GM18499 (cell line): ENCODE measurements around the gene UBXN7.
"Not testable (repeated sequence)": the region's sequence is repeated elsewhere in the genome, so short reads cannot be mapped to it uniquely, and the experiment has no call there.

Source experiments
- ATAC-seq: cut with Tn5 transposase; IDR thresholded peaks from one replicate; pipeline ENCODE4 v1.9.1; 2021; ENCODE audit warnings: moderate number of reproducible peaks; ENCODE audit not compliant: insufficient read depth, unreplicated experiment

UBXN7 gene

DNA sequence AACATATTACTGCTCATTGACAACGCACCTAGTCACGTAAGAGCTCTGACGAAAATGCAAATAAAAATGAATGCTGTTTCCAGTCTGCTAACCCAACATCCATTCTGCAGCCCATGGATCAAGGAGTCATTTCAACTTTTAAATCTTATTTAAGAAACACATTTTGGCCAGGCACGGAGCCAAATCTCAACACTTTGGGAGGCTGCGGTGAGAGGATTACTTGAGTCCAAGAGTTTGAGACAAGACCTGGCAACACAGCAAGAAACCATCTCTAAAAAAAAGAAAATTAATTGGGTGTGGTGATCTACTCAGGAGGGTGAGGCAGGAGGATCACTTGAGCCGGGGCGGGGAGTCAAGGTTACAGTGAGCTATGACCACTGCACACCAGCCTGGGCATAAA is 71.6 kb downstream of the UBXN7 start:
- ATAC-seq: no peak

DNA sequence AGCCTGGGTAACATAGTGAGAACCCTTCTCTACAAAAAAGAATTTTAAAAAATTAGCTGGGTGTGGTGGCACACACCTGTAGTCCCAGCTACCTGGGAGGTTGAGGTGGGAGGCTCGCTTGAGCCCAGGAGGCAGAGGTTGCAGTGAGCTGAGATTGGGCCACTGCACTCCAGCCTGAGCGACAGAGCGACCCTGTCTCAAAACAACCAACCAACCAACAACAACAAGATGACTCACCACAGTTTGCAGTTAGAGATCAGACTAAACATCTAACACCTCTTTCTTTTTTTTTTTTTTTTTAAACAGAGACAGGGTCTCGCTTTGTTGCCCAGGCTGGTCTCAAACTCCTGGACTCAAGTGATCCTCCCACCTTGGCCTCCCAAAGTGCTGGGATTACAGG is 73.7 kb downstream of the UBXN7 start:
- not testable (repeated sequence) for ATAC-seq

DNA sequence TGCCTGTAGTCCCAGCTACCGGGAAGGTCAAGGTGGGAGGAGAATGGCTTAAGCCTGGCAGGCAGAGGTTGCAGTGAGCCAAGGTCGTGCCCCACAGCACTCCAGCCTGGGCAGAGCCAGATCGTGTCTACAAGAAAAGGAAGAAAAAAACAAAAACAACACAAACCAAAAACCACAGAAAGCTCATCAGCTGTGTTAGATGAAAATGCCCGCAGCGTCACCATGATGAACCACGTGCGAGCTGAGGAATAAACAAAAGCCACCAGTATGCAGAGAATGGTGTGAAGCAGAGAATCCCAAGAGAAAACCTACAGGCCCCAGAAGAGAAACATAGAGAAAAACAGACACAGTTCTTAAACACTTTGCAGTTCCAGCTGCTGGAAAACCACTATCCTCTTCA is 74.3 kb downstream of the UBXN7 start:
- ATAC-seq: no peak

DNA sequence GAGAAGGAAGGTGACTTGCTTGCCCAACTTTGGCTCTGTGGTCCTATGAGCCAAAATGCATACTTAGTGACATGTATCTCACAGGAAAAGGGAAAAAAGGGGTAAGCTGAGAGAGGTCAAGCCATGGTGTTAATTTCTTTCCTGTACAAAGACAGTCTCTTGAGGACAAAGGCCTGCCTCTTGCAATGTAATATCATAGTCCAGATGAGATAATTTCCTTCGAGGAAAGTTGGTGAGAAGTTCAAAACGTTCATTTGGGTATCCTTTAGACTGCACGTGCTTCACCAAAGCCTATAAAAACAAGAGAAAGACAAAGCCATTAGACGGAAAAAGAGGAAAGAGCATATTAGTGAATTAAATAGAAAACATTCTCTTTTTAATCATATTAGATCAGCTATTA is 75.7 kb downstream of the UBXN7 start:
- ATAC-seq: no peak

DNA sequence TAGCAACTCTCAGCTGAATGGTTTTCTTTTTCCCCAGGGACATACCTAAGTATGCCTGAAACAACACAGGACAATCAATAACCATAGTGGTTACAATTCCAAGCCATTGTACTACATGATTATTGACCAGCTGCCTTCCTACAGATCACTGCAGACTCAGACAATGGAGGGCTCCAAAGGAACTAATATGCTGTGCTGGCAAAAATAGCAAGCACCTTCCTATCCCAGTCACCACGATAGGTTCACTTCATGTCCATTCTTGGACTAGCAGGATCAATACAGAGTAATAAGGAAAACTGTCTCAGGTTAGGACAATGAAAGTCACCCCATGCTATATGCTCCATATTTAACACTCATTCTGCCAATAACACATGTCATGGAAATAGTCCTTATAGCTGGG is 76.6 kb downstream of the UBXN7 start:
- ATAC-seq: no peak

DNA sequence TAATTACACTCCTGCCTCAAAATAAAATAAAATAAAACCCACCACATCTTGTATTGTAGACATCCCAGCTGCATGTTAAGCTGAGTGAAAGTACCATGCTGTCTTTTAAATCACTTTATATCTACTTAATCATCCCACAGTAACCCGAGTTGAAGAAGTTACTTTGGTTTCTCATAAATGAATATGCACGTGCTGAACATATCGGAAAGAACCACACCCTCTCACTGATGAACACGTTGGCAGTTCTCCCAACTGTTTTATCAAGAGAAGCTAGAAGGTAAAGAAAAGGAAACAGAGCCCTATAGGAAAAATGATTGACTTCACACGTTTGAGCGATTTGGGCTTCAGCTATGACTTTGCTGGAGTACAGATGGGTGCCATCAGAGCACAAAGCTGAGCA is 78.1 kb downstream of the UBXN7 start:
- ATAC-seq: no peak

DNA sequence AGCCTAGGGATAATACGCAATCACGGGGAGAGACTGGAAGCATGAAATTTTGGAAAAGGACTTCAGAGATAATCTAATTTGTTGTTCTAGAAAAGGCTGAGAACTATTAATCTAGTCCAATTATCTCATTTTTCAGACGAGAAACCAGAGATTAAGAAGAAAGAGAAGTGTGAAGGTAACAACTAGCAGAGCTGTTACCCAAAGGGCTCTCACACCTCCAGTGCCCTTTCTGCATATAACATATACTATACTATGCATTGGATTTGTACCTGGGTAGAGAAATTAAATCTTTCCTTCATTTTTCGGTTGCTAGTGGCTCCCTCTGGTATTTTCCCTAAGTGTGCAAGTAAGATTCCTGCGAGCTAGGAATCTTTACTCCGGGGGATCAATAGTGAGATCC is 80.7 kb downstream of the UBXN7 start:
- no peak for ATAC-seq

DNA sequence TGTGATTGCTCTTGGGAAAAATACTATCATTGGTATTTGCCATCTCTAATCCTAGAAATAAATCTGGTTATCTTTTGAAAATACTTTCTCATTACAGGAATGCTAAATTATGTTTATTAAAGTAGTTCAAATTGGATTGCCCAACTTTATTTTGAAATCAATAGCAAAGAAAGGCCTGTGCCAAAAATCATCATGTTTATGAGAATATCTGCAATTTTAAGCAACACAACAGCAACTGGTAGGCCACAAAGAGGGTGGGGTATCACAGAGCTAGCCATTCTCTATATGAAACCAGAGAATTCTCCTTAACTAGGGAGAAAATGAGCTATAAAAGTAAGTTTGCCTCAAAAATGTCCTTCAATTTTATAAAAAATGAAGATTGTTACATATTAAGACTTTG is 82.2 kb downstream of the UBXN7 start:
- no peak for ATAC-seq

DNA sequence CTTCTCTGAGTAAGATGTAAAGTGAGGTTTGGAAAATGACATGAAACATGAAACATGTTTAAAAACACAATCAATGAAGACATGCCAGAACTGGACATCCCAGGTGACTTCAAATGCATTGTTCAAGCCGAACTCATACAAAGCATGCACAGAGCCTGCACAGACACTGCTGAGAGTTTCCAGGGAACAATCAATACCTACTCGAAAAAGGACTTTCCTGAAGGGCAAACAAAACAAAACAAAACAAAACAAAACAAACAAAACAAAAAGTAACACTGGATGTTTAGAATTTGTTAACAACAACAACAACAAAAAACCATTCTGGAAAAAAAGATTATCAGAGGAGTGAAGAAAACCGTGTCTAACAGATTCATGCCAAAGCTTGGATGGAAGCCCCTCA is 83.5 kb downstream of the UBXN7 start:
- no peak for ATAC-seq

DNA sequence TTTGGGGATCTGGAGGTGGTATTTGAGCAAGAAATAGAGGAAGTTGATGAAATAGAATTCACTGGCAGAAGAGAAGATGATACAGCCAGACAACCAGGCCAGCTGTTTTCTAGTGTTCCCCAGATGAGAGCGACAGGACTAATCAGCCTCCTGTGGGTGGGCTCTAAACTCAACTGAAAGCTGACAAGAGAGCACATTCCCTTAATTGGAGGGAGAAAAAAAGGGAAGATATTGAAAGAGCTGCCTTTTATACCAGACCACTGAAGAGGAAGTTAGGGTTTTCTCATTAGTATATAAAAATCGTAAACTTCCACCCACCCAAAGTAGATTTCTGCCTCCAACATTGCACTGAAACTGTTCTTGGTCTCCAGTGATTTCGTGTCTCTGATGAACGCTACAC is 87.6 kb downstream of the UBXN7 start:
- no peak for ATAC-seq

DNA sequence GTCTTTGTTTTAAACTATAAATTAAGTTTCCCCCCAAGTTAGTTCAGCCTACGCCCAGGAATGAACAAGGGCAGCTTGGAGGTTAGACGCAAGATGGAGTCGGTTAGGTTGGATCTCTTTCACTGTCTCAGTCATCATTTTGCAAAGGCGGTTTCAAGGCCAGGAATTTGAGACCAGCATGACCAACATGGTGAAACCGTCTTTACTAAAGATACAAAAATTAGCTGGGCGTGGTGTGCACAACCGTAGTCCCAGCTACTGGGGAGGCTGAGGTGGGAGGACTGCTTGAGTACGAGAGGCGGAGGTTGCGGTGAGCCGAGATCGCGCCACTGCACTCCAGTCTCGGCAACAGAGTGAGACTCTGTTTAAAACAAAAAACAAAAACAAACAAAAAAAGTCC is 88.3 kb downstream of the UBXN7 start:
- ATAC-seq: not testable (repeated sequence)

DNA sequence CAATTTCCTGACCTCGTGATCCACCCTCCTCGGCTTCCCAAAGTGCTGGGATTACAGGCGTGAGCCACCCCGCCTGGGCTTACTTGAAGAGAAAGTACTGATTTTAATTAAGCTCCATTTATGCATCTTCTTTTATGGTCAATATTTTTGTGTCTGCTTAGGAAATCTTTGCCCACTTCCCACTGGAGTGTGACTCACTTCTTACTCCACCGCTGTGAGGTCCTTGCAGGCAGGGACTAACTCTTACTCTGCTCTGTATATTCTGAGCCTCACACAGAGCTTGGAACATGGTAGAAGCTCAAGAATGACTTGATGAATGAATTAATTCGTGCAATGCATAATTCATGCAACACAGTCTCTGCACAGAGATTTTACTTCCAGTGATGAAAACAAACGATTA is 91.1 kb downstream of the UBXN7 start:
- ATAC-seq: no peak

DNA sequence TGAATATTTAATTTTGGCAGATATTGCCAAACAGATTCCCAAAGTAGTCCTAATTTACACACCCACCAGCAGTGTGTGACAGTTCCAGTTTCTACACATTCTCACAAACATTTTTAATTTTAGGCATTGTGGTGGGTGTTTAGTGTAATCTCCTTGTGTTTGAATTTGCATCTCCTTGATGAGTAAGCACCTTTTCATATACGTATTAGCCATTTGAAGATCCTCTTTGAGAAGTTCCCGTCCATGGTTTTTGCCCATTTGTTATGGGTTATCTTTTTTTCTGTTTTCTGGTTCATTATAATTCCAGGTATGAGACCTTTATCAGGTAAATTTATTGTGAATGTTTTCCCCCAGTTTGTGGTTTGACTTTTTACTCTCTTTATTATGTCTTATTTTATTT is 91.8 kb downstream of the UBXN7 start:
- no peak for ATAC-seq

DNA sequence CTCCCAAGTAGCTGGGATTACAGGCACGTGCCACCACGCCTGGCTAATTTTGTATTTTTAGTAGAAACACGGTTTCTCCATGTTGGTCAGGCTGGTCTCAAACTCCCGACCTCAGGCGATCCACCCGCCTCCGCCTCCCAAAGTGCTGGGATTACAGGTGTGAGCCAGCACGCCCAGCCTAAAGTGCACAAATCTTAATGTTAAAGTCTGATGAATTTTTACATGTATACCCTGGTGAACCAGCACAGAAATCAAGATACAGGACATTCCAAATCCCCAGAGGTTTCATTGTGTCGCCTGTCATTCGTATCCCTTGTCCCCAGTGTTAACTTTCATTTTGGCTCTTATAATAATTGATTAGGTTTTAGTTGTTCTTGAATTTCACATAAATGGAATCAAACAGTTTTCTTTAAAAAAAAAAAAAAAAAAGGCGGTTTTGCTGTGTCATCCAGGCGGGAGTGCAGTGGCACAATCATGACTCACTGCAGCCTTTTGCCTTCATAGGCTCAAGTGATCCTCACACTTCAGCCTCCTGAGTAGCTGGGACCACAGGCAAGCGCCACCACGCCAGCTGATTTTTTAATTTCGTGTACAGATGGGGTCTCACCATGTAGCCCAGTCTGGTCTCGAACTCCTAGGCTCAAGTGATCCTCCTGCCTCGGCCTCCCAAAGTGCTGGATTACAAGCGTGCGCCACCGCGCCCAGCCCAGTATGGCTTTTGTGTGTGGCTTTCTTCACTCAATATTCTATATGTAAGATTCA is 92.6 kb downstream of the UBXN7 start:
- no peak for ATAC-seq

DNA sequence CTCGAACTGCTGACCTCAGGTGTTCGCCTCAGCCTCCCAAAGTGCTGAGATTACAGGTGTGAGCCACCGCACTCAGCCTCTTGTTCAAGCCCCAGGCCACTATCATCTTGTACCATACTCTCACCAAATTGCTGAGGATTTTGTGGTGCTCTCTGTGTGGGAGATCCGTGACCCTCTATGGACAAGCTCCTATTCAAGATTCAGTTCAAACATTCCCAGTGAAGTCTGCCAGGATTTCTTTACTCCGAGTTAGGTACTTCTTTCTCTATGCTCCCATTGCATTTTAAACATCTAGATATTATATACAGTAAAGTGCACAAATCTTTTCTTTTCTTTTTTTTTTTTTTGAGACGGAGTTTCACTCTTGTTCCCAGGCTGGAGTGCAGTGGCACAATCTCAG is 93.2 kb downstream of the UBXN7 start:
- no peak for ATAC-seq

DNA sequence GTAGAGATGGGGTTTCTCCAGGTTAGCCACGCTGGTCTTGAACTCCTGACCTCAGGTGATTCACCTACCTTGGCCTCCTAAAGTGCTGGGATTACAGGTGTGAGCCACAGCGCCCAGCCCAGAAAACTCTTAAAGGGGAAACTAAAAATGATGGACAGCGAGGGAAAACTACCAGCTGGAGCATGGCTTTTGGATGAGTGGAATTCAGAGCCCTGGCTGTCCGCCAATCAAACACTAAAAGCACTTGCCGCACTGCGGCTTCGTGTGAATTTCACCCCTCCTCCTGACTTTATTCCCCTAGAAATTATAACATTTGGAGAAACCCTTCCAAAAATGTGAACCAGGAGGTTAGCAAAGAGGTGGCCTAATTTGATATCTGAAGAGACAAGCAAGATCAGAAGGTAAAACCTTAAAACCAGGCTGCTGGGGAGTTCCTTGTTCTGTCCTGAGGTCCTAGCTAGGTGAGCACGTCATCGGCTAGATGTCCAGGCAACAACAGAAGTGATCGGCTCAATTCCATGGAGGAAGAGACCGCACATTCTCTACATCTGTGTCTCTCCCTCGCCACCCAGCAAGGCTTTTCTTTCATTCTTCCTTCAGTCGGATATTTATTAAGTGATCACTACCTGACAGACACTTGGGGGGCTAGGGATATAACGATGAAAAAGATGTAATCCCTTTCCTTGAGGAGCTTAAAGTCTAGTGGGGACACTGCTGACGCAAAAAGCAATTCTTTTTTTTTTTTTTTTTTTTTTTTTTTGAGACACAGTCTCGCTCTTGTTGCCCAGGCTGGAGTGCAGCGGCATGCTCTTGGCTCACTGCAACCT is 95.7 kb downstream of the UBXN7 start:
- ATAC-seq: no peak

DNA sequence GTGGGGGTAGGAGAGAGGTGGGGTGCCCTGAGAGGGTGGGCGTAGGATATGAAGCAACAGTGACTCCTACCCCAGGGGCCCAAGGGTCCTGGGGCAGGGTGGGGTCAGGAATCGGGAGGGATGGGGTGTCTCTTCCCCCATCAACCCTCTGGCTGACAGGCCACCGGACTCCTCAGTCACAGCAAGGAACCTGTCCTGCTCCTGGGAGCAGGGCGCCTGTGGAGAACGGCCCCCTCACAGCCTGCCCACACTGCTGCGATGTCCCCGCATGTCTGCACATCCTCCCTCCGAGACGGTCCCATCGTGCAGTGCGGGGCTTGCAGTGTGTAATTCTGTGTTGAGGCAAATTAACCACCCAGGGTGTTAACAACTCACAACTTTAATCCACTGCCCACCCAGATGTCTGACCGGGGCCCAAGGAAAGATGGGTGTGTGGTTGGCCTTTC is 96.7 kb downstream of the UBXN7 start:
- ATAC-seq: no peak

DNA sequence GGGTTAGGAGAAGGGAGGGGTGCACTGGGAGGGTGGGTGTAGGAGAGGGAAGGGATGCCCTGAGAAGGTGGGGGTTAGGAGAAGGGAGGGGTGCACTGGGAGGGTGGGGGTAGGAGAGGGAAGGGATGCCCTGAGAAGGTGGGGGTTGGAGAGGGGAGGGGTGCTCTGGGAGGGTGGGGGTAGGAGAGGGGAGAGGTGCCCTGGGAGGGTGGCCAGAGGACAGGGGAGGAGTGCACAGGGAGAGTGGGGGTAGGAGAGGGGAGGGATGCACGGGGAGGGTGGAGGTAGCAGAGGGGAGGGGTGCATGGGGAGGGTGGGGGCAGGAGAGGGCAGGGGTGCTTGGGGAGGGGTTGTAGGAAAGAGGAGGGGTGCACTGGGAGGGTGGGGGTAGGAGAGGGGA is 97.2 kb downstream of the UBXN7 start:
- ATAC-seq: no peak

DNA sequence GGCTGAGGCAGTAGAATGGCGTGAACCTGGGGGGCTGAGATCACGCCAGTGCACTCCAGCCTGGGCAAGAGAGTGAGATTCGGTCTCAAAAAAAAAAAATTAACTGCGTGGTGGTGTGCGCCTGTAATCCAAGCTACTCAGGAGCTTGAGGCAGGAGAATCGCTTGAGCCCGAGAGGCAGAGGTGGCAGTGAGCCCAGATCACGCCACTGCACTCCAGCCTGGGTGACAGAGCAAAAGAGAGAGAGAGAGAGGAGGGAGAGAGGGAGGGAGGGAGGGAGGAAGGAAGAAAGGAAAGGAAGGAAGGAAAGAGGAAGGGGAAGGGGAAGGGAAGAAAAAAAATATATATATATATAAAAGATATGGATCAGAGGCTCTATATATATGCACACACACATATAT is 100.1 kb downstream of the UBXN7 start:
- no peak for ATAC-seq

DNA sequence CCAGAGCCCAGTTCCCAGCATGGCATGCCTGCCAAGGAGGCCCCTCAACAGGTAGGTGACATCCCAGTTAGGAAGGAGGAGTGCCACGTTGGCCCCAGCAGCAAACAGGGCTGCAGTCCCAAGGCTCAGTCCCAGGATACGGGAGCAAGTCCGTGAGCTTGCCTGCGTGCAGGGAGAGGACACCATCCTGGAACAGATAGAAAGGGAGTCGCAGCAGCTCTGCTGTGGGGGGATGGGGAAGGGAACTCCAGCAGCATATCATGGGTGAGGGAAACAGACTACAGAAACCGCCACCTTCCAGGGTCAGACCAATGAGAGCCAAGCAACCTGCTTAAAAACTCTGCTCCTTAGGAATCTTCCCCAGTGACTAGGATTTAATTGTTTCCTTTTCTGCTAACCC is 104.8 kb downstream of the UBXN7 start:
- no peak for ATAC-seq

DNA sequence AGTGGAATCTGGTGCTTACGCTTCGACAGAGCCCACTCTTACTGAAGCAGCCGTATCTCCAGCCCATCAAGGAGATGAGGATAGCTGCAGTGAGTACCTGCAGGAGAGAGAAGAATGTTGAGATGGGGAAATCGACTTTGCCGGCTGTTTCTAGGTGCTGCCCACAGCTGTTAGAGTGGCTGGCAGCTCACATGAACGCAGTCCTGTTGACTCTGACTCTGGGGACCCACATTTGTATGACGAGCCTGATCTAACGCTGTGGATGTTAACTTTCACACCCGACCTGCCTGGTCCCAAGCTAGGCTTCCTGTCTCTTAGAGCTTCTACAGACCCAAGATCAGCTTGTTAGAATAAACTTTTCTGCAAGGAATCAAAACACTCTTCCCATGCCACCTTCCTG is 105.3 kb downstream of the UBXN7 start:
- ATAC-seq: no peak

DNA sequence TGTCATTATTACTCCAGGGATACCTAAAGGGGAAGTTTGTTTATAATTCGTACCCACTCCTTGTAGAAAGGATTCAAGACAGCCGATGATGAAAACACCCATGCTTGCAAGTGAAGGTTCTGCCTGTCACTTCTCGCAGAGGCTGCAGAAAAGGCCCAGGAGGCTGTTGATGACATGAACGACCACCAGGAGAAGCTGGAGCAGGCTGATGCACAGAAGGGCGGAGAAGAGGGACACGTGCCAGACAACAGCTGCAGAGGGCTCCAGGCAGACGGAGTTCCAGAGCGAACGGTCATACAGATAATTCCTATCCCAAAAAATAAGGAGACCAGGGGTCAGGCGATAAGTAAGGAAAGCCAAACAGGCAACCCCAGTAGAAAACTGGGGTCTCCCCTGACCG is 108.5 kb downstream of the UBXN7 start:
- no peak for ATAC-seq
